DND-41 (cell line): ENCODE measurements around the gene FCGBP.

Source experiments
- ATAC-seq: fragments of 200-7000 bp; cut with Tn5 transposase; 3 replicates; pipeline ENCODE4 v1.9.1; 2021; ENCODE audit warnings: low read depth; ENCODE audit not compliant: insufficient read depth
- DNase-seq: peaks from one replicate; pipeline ENCODE4 v3.0.0-alpha.2; 2020
- H2AFZ ChIP-seq: 2 replicates; pipeline ENCODE4 v1.6.0; 2012; ENCODE audit warnings: low read depth, low read length
- H3K27ac ChIP-seq: 2 replicates; pipeline ENCODE4 v1.5.1; 2012; ENCODE audit warnings: low read length, inconsistent platforms
- H3K27me3 ChIP-seq: fragments of 200-600 bp; sonication (generic); 2 replicates; pipeline ENCODE4 v1.6.0; 2012; ENCODE audit warnings: low read length, mild to moderate bottlenecking, inconsistent platforms; ENCODE audit not compliant: insufficient read depth, poor library complexity
- H3K36me3 ChIP-seq: 2 replicates; pipeline ENCODE4 v1.5.1; 2012; ENCODE audit warnings: low read length, inconsistent platforms; ENCODE audit not compliant: insufficient read depth
- H3K4me1 ChIP-seq: 2 replicates; pipeline ENCODE4 v1.5.1; 2012; ENCODE audit warnings: mild to moderate bottlenecking, low read length; ENCODE audit not compliant: insufficient read depth
- H3K4me2 ChIP-seq: 2 replicates; pipeline ENCODE4 v1.6.0; 2012; ENCODE audit warnings: mild to moderate bottlenecking, moderate library complexity, low read length, inconsistent platforms; ENCODE audit not compliant: insufficient read depth
- H3K4me3 ChIP-seq, 2 experiments: fragments of 200-600 bp in 1 of 2; shearing (Covaris generic) in 1 of 2; 2 replicates each; pipeline ENCODE4 v1.5.1; 2012 to 2016; ENCODE audit warnings: inconsistent platforms in 2 of 2, low read length in 2 of 2, mild to moderate bottlenecking in 2 of 2, low read depth in 1 of 2, moderate library complexity in 1 of 2
- H3K79me2 ChIP-seq: 2 replicates; pipeline ENCODE4 v1.6.0; 2012; ENCODE audit warnings: low read length, inconsistent platforms; ENCODE audit not compliant: insufficient read depth
- H3K9ac ChIP-seq: 2 replicates; pipeline ENCODE4 v1.6.0; 2012; ENCODE audit warnings: low read depth, mild to moderate bottlenecking, inconsistent platforms, low read length, moderate library complexity
- H3K9me3 ChIP-seq: 2 replicates; pipeline ENCODE4 v1.5.1; 2012; ENCODE audit warnings: low read length, moderate library complexity, mild to moderate bottlenecking, inconsistent platforms; ENCODE audit not compliant: insufficient read depth, severe bottlenecking
- H4K20me1 ChIP-seq: 2 replicates; pipeline ENCODE4 v1.6.0; 2012; ENCODE audit warnings: low read length; ENCODE audit not compliant: insufficient read depth
- CTCF ChIP-seq: IDR thresholded peaks from 2 replicates; pipeline ENCODE4 v1.5.1; 2012; ENCODE audit warnings: borderline replicate concordance, low read length, moderate library complexity, mild to moderate bottlenecking; ENCODE audit not compliant: poor library complexity, severe bottlenecking; ENCODE audit errors: extremely low read depth
- EZH2 ChIP-seq: IDR thresholded peaks from 3 replicates; pipeline ENCODE4 v1.6.1; 2012; ENCODE audit warnings: borderline replicate concordance, low read depth, mild to moderate bottlenecking, moderate library complexity, low read length, inconsistent platforms; ENCODE audit not compliant: severe bottlenecking

FCGBP gene

DNA sequence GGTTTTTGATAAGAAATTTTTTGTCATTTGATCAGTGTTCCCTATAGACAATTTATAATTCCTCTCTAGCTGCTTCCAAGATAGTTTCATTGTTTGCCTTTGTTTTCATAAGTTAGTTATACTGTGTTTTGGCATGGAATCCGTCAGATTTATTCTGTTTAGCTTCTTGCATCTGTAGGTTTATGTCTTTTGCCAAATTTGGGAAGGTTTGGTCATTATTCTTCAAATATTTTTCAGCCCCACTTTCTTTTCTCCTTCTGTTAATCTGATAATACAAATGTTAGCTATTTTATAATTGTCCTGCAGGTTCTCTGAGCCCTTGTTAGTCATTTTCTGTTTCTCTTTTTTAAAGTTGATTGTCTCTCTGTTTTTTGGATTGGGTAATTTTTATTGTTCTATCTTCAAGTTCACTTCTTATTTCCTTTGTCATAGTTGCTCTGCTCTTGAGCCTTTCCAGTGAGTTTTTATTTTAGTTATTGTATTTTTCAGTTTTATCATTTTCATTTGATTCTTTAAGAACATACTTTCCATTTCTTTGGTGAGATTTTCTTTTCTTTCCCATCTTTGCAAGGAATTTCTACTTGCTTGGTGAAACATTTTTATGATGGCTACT, 5.9 kb upstream of the FCGBP start:
- peaks cover 67% of the 10 kb centered on the region for H3K4me1 ChIP-seq
- H3K27me3 ChIP-seq = no peaks in the 10 kb centered on the region
- DNase-seq = no peak
- TF ChIP-seq EZH2 = no peak
- no peak for TF ChIP-seq CTCF
- peak overlapping the region; percentile 48 for H3K9ac ChIP-seq
- no peak for ATAC-seq
- H3K4me3 ChIP-seq = 0 out of 4 replicates have a peak overlapping the region, but pooled peaks of 1 of the 2 experiments have one; percentile 4
- H3K27ac ChIP-seq = peak overlapping the region; percentile 93
- no peaks in the 10 kb centered on the region for H3K36me3 ChIP-seq
- H4K20me1 ChIP-seq = no peaks in the 10 kb centered on the region
- H2AFZ ChIP-seq = no peak overlapping the region
- H3K79me2 ChIP-seq = no peaks in the 10 kb centered on the region
- no peaks in the 10 kb centered on the region for H3K9me3 ChIP-seq
- peak overlapping the region; percentile 69 for H3K4me2 ChIP-seq

DNA sequence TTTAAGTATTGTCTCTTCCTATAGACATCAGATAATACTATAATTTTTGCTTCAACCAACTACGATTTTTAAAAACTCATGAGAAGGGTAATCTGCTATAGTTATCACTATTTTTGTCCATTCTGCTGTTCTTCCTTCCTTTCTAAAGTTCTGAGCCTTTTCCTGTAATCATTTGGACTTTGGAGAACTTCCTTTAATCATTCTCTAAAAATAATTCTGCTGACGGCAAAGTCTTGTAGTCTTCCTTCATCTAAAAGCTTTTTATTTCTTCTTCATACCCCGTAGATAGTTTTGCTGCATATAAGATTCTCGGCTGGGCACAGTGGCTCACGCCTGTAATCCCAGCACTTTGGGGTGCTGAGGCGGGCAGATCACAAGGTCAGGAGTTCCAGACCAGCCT, 5.1 kb upstream of the FCGBP start:
- Histone ChIP-seq H3K4me3 (no peak overlapping the region), H3K27ac (no peak overlapping the region), H4K20me1 (no peaks in the 10 kb centered on the region), H3K79me2 (no peaks in the 10 kb centered on the region), H3K9ac (no peak overlapping the region), H3K36me3 (no peaks in the 10 kb centered on the region), H2AFZ (no peak overlapping the region), H3K27me3 (no peaks in the 10 kb centered on the region), H3K9me3 (no peaks in the 10 kb centered on the region), H3K4me2 (no peak overlapping the region), H3K4me1 (peaks cover 59% of the 10 kb centered on the region)
- no peak for DNase-seq
- no peak for TF ChIP-seq EZH2
- no peak for TF ChIP-seq CTCF
- no peak for ATAC-seq

GRCh38 chr19:39937787-39938186, 3.4 kb upstream of the FCGBP start:
- H3K4me1 ChIP-seq = peaks cover 41% of the 10 kb centered on the region
- H3K36me3 ChIP-seq = no peaks in the 10 kb centered on the region
- TF ChIP-seq CTCF (no peak), EZH2 (no peak)
- H3K27ac ChIP-seq = no peak overlapping the region
- no peaks in the 10 kb centered on the region for H3K79me2 ChIP-seq
- H3K9ac ChIP-seq = no peak overlapping the region
- ATAC-seq = no peak
- no peaks in the 10 kb centered on the region for H4K20me1 ChIP-seq
- no peak for DNase-seq
- H2AFZ ChIP-seq = no peak overlapping the region
- H3K9me3 ChIP-seq = no peaks in the 10 kb centered on the region
- H3K4me2 ChIP-seq = no peak overlapping the region
- no peak overlapping the region for H3K4me3 ChIP-seq
- no peaks in the 10 kb centered on the region for H3K27me3 ChIP-seq

DNA sequence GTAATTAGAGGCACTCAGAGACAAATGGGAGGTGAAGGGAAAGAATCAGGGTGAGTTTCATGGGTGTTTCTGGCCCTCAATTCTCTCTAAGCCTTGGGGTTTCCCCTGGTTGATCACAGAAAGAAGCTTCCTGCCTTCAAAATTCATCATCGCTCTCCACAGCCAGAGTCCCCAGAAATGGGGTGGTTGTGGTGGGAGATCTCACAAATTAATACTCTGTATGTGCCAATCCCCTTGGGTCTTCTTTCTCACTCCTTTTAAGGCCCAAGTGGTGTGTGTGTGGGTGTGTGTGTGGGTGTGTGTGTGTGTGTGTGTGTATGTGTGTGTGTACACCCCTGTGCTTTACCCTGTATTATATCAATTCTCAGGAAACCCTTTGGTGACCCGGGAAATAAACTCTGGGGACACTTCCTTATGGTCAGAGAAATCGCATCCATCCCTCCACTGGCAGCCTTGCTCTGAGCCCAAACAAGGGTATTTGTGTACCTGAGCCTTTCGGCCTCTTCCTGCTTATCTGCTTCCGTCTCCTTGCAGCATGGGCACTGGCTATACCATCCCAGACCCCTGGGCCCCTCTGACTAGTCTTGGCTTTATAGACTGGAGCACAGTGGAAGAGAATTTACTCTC, 2.8 kb upstream of the FCGBP start:
- Histone ChIP-seq H3K27ac (no peak overlapping the region), H2AFZ (no peak overlapping the region), H3K9me3 (no peaks in the 10 kb centered on the region)

More for the DNA sequence above, 2.8 kb upstream of the FCGBP start:
- H3K79me2 ChIP-seq = no peaks in the 10 kb centered on the region
- no peaks in the 10 kb centered on the region for H3K27me3 ChIP-seq
- no peak overlapping the region for H3K4me2 ChIP-seq
- no peak for ATAC-seq
- H3K36me3 ChIP-seq = no peaks in the 10 kb centered on the region
- no peak overlapping the region for H3K4me3 ChIP-seq
- no peaks in the 10 kb centered on the region for H4K20me1 ChIP-seq
- H3K9ac ChIP-seq = no peak overlapping the region
- no peak for TF ChIP-seq EZH2
- no peak for TF ChIP-seq CTCF
- H3K4me1 ChIP-seq = peaks cover 35% of the 10 kb centered on the region
- no peak for DNase-seq
